HG03354 (cell line): ENCODE data around the gene GTF3C2.

ENCODE experiments used
- ATAC-seq: cut with Tn5 transposase; IDR thresholded peaks from one replicate; pipeline ENCODE4 v1.9.1; 2021; ENCODE audit warnings: mild to moderate bottlenecking; ENCODE audit not compliant: unreplicated experiment, poor library complexity, severe bottlenecking

The GTF3C2 gene

GRCh38 chr2:27356382-27357181 lies at the start of gene GTF3C2:
GTF3C2 (minus strand) TSS chr2:27356764; CDS start chr2:27343554, 13,210 bp downstream.
- ATAC-seq = peak; percentile 89

GRCh38 chr2:27400348-27401135 lies 44.0 kb upstream of the GTF3C2 start:
- no peak for ATAC-seq

- no peak for ATAC-seq
Observed at GRCh38 chr2:27398962-27399361, 42.4 kb upstream of the GTF3C2 start.

- ATAC-seq = no peak
Observed at GRCh38 chr2:27393225-27393624, 36.7 kb upstream of the GTF3C2 start.

GRCh38 chr2:27390822-27391679 lies 34.5 kb upstream of the GTF3C2 start:
- ATAC-seq = no peak

GRCh38 chr2:27381577-27382181 lies 25.1 kb upstream of the GTF3C2 start:
- ATAC-seq = no peak

- peak; percentile 90 for ATAC-seq
Observed at GRCh38 chr2:27380626-27381545, 24.3 kb upstream of the GTF3C2 start, which contains the start of gene ZNF513. ZNF513 (minus strand) TSS chr2:27380734; CDS start chr2:27380526, 208 bp downstream.

GRCh38 chr2:27379836-27380625 lies 23.5 kb upstream of the GTF3C2 start:
- peak; percentile 44 for ATAC-seq

GRCh38 chr2:27379383-27379835 lies 22.8 kb upstream of the GTF3C2 start:
- no peak for ATAC-seq

- no peak for ATAC-seq
Observed at GRCh38 chr2:27378809-27379290, 22.3 kb upstream of the GTF3C2 start.

GRCh38 chr2:27378096-27378808 lies 21.7 kb upstream of the GTF3C2 start:
- no peak for ATAC-seq

- ATAC-seq = no peak
Observed at GRCh38 chr2:27377618-27378095, 21.1 kb upstream of the GTF3C2 start.

- no peak for ATAC-seq
Observed at GRCh38 chr2:27376866-27377617, 20.5 kb upstream of the GTF3C2 start.

- no peak for ATAC-seq
Observed at GRCh38 chr2:27376151-27376865, 19.7 kb upstream of the GTF3C2 start.

GRCh38 chr2:27375513-27376099 lies 19.0 kb upstream of the GTF3C2 start:
- no peak for ATAC-seq
